Trophoblast cell (in vitro differentiated cells and primary cell): ENCODE data around the gene TM9SF2.

Source experiments
- DNase-seq, 2 donors: peaks; one replicate each; pipeline ENCODE4 v3.0.0-alpha.2; 2016
- H2AFZ ChIP-seq: 2 replicates; pipeline ENCODE4 v1.6.1; 2013; ENCODE audit warnings: low read length, moderate library complexity, mild to moderate bottlenecking; ENCODE audit not compliant: insufficient read depth, poor library complexity
- H2AK5ac ChIP-seq: 2 replicates; pipeline ENCODE4 v1.6.1; 2013; ENCODE audit warnings: mild to moderate bottlenecking, low read length
- H2BK120ac ChIP-seq: 2 replicates; pipeline ENCODE4 v1.6.1; 2013; ENCODE audit warnings: low read length, mild to moderate bottlenecking, moderate library complexity; ENCODE audit not compliant: insufficient read depth, poor library complexity
- H2BK12ac ChIP-seq: 2 replicates; pipeline ENCODE4 v1.6.1; 2013; ENCODE audit warnings: mild to moderate bottlenecking, low read length, moderate library complexity
- H2BK5ac ChIP-seq: 2 replicates; pipeline ENCODE4 v1.6.1; 2013; ENCODE audit warnings: low read length, low read depth, moderate library complexity, mild to moderate bottlenecking; ENCODE audit not compliant: poor library complexity
- H3K14ac ChIP-seq: 2 replicates; pipeline ENCODE4 v1.6.1; 2013; ENCODE audit warnings: mild to moderate bottlenecking, low read length
- H3K18ac ChIP-seq: 2 replicates; pipeline ENCODE4 v1.6.1; 2013; ENCODE audit warnings: mild to moderate bottlenecking, low read length
- H3K23ac ChIP-seq: 2 replicates; pipeline ENCODE4 v1.6.1; 2013; ENCODE audit warnings: low read length
- H3K27ac ChIP-seq: 2 replicates; pipeline ENCODE4 v1.5.1; 2013; ENCODE audit warnings: low read depth, mild to moderate bottlenecking, inconsistent platforms, low read length, moderate library complexity
- H3K27me3 ChIP-seq: 2 replicates; pipeline ENCODE4 v1.6.1; 2013; ENCODE audit warnings: inconsistent platforms, mild to moderate bottlenecking, low read length, moderate library complexity; ENCODE audit not compliant: insufficient read depth
- H3K36me3 ChIP-seq, 2 experiments: 1 replicate in 1 of 2; 2 replicates in 1 of 2; pipeline ENCODE4 v1.6.1; 2013; ENCODE audit warnings: low read length in 2 of 2, mild to moderate bottlenecking in 2 of 2, moderate library complexity in 1 of 2; ENCODE audit not compliant: insufficient read depth in 2 of 2, control insufficient read depth in 1 of 2
- H3K4ac ChIP-seq: 2 replicates; pipeline ENCODE4 v1.6.1; 2013; ENCODE audit warnings: low read depth, mild to moderate bottlenecking, low read length, moderate library complexity
- H3K4me1 ChIP-seq, 2 experiments: 1 replicate in 1 of 2; 2 replicates in 1 of 2; pipeline ENCODE4 v1.6.1; 2013; ENCODE audit warnings: low read length in 2 of 2, mild to moderate bottlenecking in 2 of 2, moderate library complexity in 1 of 2; ENCODE audit not compliant: insufficient read depth in 2 of 2, control insufficient read depth in 1 of 2
- H3K4me2 ChIP-seq: 2 replicates; pipeline ENCODE4 v1.6.1; 2013; ENCODE audit warnings: inconsistent platforms, mild to moderate bottlenecking, low read length, moderate library complexity
- H3K4me3 ChIP-seq: 2 replicates; pipeline ENCODE4 v1.5.1; 2013; ENCODE audit warnings: mild to moderate bottlenecking, low read depth, low read length, inconsistent platforms
- H3K79me1 ChIP-seq: one replicate; pipeline ENCODE4 v1.6.1; 2013; ENCODE audit warnings: low read length
- H3K79me2 ChIP-seq: 2 replicates; pipeline ENCODE4 v1.6.1; 2013; ENCODE audit warnings: low read length, mild to moderate bottlenecking; ENCODE audit not compliant: control insufficient read depth, insufficient read depth, poor library complexity
- H3K9ac ChIP-seq: 2 replicates; pipeline ENCODE4 v1.6.1; 2013; ENCODE audit warnings: mild to moderate bottlenecking, low read length
- H3K9me3 ChIP-seq: 2 replicates; pipeline ENCODE4 v1.6.1; 2013; ENCODE audit warnings: low read depth, mild to moderate bottlenecking, control low read depth, inconsistent platforms, low read length; ENCODE audit not compliant: insufficient read depth
- H4K12ac ChIP-seq: 2 replicates; pipeline ENCODE4 v1.6.1; 2013; ENCODE audit warnings: low read depth, mild to moderate bottlenecking, low read length, moderate library complexity
- H4K8ac ChIP-seq: 2 replicates; pipeline ENCODE4 v1.6.1; 2013; ENCODE audit warnings: low read depth, mild to moderate bottlenecking, low read length, moderate library complexity
- H4K91ac ChIP-seq: one replicate; pipeline ENCODE4 v1.6.1; 2013; ENCODE audit warnings: low read depth, mild to moderate bottlenecking, low read length, moderate library complexity
- WGBS: extraction: QIAGEN DNeasy Blood & Tissue Kit; methylation state at CpG from one replicate; pipeline ENCODE4 v1.1.7; 2013; ENCODE audit warnings: missing lambda C conversion rate; ENCODE audit not compliant: insufficient read length, insufficient coverage; ENCODE audit errors: extremely low coverage; 5-methylcytosine and 5-hydroxymethylcytosine counted together

Gene TM9SF2

GRCh38 chr13:99467764-99468163 lies 33.5 kb upstream of the TM9SF2 start:
- Histone ChIP-seq H3K79me1 (no peaks in the 10 kb centered on the region), H3K36me3 (no peaks in the 10 kb centered on the region), H2BK12ac (no peak overlapping the region), H2BK5ac (no peak overlapping the region), H3K4me1 (no peaks in the 10 kb centered on the region), H3K18ac (no peak overlapping the region), H3K9me3 (peaks cover 1% of the 10 kb centered on the region), H2AFZ (no peak overlapping the region), H3K4me2 (no peak overlapping the region), H3K27me3 (no peaks in the 10 kb centered on the region), H3K79me2 (no peaks in the 10 kb centered on the region), H3K4me3 (no peak overlapping the region), H3K14ac (no peak overlapping the region), H3K4ac (no peak overlapping the region), H3K9ac (no peak overlapping the region), H2AK5ac (no peak overlapping the region), H2BK120ac (no peak overlapping the region), H4K91ac (no peak overlapping the region), H3K27ac (no peak overlapping the region), H4K8ac (no peak overlapping the region), H3K23ac (no peak overlapping the region), H4K12ac (no peak overlapping the region)
- no peak for DNase-seq
- WGBS: no CpG with 5 or more reads among the region's 4 CpGs

- no peak overlapping the region for H3K9ac ChIP-seq
- no peak overlapping the region for H2BK12ac ChIP-seq
- H3K36me3 ChIP-seq: no peaks in the 10 kb centered on the region
- no peaks in the 10 kb centered on the region for H3K4me1 ChIP-seq
- H3K79me1 ChIP-seq: no peaks in the 10 kb centered on the region
- peaks cover 1% of the 10 kb centered on the region for H3K9me3 ChIP-seq
- no peak overlapping the region for H2AK5ac ChIP-seq
- H3K14ac ChIP-seq: no peak overlapping the region
- no peak overlapping the region for H3K4me2 ChIP-seq
- no peak overlapping the region for H3K4me3 ChIP-seq
- no peak for DNase-seq
- no peak overlapping the region for H4K8ac ChIP-seq
- no peaks in the 10 kb centered on the region for H3K27me3 ChIP-seq
- no peak overlapping the region for H3K23ac ChIP-seq
- no peaks in the 10 kb centered on the region for H3K79me2 ChIP-seq
- no peak overlapping the region for H3K18ac ChIP-seq
- WGBS: no CpG with 5 or more reads among the region's 2 CpGs
- no peak overlapping the region for H3K27ac ChIP-seq
- H4K12ac ChIP-seq: no peak overlapping the region
- H2BK120ac ChIP-seq: no peak overlapping the region
- H2BK5ac ChIP-seq: no peak overlapping the region
- H4K91ac ChIP-seq: no peak overlapping the region
- no peak overlapping the region for H2AFZ ChIP-seq
- H3K4ac ChIP-seq: no peak overlapping the region
Measured at GRCh38 chr13:99469041-99469440, 32.2 kb upstream of the TM9SF2 start.

DNA sequence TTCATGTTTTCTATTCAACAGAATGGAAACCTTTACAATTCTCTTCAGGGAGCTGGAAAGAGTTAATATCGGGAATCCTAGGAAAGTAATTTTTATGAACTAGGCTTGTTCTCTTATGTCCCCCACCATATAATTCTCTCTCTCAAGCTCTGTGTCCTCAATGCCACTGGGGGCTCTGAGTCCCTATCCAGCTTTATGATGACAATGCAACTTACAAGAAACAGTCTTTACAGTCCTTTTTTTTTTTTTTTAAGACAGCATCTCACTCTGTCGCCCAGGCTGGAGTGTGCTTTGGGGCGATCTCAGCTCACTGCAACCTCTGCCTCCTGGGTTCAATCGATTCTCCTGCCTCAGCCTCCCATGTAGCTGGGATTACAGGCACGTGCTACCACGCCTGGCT lies 31.2 kb upstream of the TM9SF2 start:
- Histone ChIP-seq H3K9ac (no peak overlapping the region), H3K18ac (no peak overlapping the region), H2BK5ac (no peak overlapping the region), H2BK120ac (no peak overlapping the region), H3K79me2 (no peaks in the 10 kb centered on the region), H2BK12ac (no peak overlapping the region), H4K8ac (no peak overlapping the region), H4K91ac (no peak overlapping the region), H3K14ac (no peak overlapping the region), H3K9me3 (peaks cover 1% of the 10 kb centered on the region), H3K79me1 (no peaks in the 10 kb centered on the region), H3K4ac (no peak overlapping the region), H2AFZ (no peak overlapping the region), H3K4me2 (no peak overlapping the region), H3K27ac (no peak overlapping the region), H4K12ac (no peak overlapping the region), H3K4me3 (no peak overlapping the region), H3K23ac (no peak overlapping the region), H3K36me3 (no peaks in the 10 kb centered on the region), H3K27me3 (no peaks in the 10 kb centered on the region), H2AK5ac (no peak overlapping the region), H3K4me1 (no peaks in the 10 kb centered on the region)
- no CpG with 5 or more reads among the region's 6 CpGs for WGBS
- DNase-seq: no peak

DNA sequence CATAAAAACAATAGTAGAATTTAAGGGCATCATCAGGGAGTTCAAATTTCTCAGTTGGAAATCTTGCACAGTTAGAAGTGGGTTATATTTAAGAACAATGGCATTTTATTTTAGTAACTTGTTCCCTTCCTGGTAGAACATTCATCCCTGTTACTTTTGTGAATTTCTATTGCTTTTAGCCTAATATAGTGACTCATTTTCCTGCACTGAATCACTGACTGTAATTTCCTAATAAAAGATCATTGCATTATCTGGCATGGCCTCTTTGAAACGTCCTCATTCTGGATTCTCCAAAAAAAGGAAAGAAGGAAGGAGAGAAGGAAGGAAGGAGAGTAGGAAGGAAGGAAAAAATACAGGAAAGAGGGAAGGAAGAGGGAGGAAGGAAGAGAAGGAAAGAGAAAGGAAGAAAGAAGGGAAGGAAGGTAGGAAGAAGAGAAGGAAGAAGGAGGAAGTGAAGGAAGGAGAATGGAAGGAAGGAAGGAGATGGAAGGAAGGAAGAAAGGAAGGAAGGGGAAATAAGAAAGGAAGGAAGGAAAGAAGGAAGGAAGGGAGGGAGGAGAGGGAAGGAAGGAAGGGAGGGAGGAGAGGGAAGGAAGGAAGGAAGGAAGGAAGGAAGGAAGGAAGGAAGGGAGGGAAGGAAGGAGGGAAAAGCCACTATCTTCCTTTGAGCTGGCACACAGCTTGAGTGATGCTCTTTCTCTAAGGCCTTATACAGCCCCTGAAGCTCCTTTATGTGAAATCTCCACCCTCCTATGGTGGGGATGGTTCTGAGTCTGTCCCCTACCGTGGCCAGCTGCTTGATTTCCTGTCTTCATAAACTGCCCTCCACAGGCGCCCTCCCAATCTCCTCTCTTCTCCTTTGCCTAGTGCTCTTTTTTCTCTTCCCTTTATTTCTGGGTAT lies 29.8 kb upstream of the TM9SF2 start:
- H3K9ac ChIP-seq: no peak overlapping the region
- no CpG with 5 or more reads among the region's 3 CpGs for WGBS

More for the DNA sequence above, 29.8 kb upstream of the TM9SF2 start:
- Histone ChIP-seq H3K4me3 (no peak overlapping the region), H3K79me1 (no peaks in the 10 kb centered on the region), H3K23ac (no peak overlapping the region), H3K27me3 (no peaks in the 10 kb centered on the region), H3K27ac (no peak overlapping the region), H3K79me2 (no peaks in the 10 kb centered on the region), H2BK5ac (no peak overlapping the region), H3K36me3 (no peaks in the 10 kb centered on the region), H3K4me2 (no peak overlapping the region), H3K18ac (no peak overlapping the region), H2AK5ac (no peak overlapping the region), H4K91ac (no peak overlapping the region), H3K4ac (no peak overlapping the region), H3K9me3 (no peaks in the 10 kb centered on the region), H3K14ac (no peak overlapping the region), H3K4me1 (no peaks in the 10 kb centered on the region), H2BK120ac (no peak overlapping the region), H4K12ac (no peak overlapping the region), H4K8ac (no peak overlapping the region), H2BK12ac (no peak overlapping the region), H2AFZ (no peak overlapping the region)
- DNase-seq: no peak
